Activated T-cell treated with anti-CD3 and anti-CD28 coated beads, Interleukin-2, amount 50 U/mL, for 4 hours (primary cell): ENCODE measurements around the gene KCNK16. TPM values are rescaled to one million over a fixed set of nuclear protein-coding genes. Genes with fewer than 3 reads are reported as not detected.

Experiments used
- ATAC-seq, 2 donors: fragments of 200-7000 bp; cut with Tn5 transposase; one replicate each; pipeline ENCODE4 v1.10.0; 2021
- DNase-seq: peaks from one replicate; pipeline ENCODE4 v3.0.0-alpha.2; 2020
- H3K27me3 Mint-ChIP-seq: one replicate; pipeline ENCODE4 v1.8.0; 2021; ENCODE audit warnings: low read depth, mixed read lengths
- H3K36me3 Mint-ChIP-seq: one replicate; pipeline ENCODE4 v1.8.0; 2022; ENCODE audit warnings: mixed read lengths; ENCODE audit not compliant: insufficient read depth
- H3K4me1 Mint-ChIP-seq: one replicate; pipeline ENCODE4 v1.8.0; 2021; ENCODE audit warnings: low read depth, mixed read lengths
- H3K4me3 Mint-ChIP-seq: one replicate; pipeline ENCODE4 v1.8.0; 2021; ENCODE audit warnings: mild to moderate bottlenecking, moderate library complexity, mixed read lengths
- H3K9me3 Mint-ChIP-seq: one replicate; pipeline ENCODE4 v1.8.0; 2021; ENCODE audit warnings: mixed read lengths
- total RNA-seq, 3 donors: library from RNA; stranded (reverse); gene quantifications; one replicate each; pipeline ENCODE4 v1.2.1, GENCODE V29; 2021

KCNK16 gene
- total RNA-seq, 3 donors from 2014 or later: not detected

- Mint-ChIP-seq H3K27me3 (peaks cover 4% of the 10 kb centered on the region), H3K4me1 (no peaks in the 10 kb centered on the region), H3K36me3 (no peaks in the 10 kb centered on the region), H3K4me3 (no peak overlapping the region), H3K9me3 (no peaks in the 10 kb centered on the region)
- DNase-seq (no peak), ATAC-seq (no peak)
Observed at GRCh38 chr6:39348740-39349139, 26.2 kb upstream of the KCNK16 start.

- ATAC-seq (peak in 1 of 2 donors; percentile 71), DNase-seq (peak; percentile 41)
- peaks cover 4% of the 10 kb centered on the region for H3K27me3 Mint-ChIP-seq
- no peaks in the 10 kb centered on the region for H3K36me3 Mint-ChIP-seq
- H3K4me3 Mint-ChIP-seq: no peak overlapping the region
- no peaks in the 10 kb centered on the region for H3K9me3 Mint-ChIP-seq
- H3K4me1 Mint-ChIP-seq: peaks cover 2% of the 10 kb centered on the region
Observed at GRCh38 chr6:39347906-39348585, 25.5 kb upstream of the KCNK16 start.

- H3K4me1 Mint-ChIP-seq: peaks cover 2% of the 10 kb centered on the region
- H3K4me3 Mint-ChIP-seq: no peak overlapping the region
Observed at GRCh38 chr6:39347206-39347605, 24.7 kb upstream of the KCNK16 start.

DNA sequence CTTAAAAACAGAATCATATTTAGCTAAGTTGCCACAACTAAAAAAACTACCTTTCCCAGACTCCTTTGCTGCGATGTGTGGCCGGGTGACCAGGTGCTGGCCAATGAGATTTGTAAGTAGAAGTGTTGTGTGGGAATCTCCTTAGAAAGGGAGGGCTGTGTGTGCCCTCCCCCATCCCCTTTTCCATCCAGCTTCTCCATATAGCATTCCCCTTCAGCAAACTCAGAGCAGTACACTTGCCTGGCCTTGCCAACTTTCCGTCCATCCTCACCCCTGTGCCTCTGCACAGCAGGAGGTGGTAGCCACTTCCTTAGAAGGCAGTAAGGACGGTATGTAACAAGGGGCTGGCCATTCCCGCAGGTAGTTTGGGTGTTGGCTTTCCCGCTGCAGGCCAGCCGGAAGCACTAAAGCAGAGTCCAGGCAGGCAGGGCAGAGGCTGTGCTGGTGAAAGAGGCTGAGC lies 22.3 kb upstream of the KCNK16 start:
- Mint-ChIP-seq H3K9me3 (no peaks in the 10 kb centered on the region), H3K4me1 (peaks cover 2% of the 10 kb centered on the region), H3K36me3 (no peaks in the 10 kb centered on the region), H3K27me3 (peaks cover 4% of the 10 kb centered on the region), H3K4me3 (no peak overlapping the region)
- no peak for DNase-seq
- ATAC-seq: no peak

More at GRCh38 chr6:39347206-39347605, 24.7 kb upstream of the KCNK16 start:
- H3K9me3 Mint-ChIP-seq: no peaks in the 10 kb centered on the region
- H3K36me3 Mint-ChIP-seq: no peaks in the 10 kb centered on the region
- DNase-seq: no peak
- ATAC-seq: no peak
- peaks cover 4% of the 10 kb centered on the region for H3K27me3 Mint-ChIP-seq

DNA sequence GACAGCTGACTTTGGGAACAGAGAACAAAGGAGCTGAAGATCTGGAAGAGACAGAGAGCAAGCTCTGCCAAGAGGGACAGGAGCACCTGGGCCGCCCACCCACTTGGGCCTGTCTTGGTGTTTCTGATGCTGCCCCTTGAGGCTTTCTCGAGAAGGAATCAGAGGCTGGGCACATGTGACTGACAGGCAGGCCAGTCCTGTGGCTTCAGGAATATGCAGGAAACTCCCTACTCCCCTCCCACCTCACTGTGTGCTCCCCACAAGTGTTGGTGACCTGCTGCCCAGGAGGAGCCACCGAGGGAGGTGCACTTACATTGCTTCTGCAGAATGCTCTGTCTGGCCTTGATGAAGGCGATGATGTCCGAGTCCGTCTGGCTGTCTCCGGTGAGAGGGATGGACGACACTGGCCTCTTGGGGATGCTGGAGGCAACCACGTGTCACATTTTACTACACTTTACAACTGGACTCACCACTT lies 20.9 kb upstream of the KCNK16 start:
- Mint-ChIP-seq H3K4me1 (peaks cover 3% of the 10 kb centered on the region), H3K4me3 (no peak overlapping the region), H3K36me3 (no peaks in the 10 kb centered on the region), H3K9me3 (no peaks in the 10 kb centered on the region), H3K27me3 (peaks cover 15% of the 10 kb centered on the region)
- DNase-seq (no peak), ATAC-seq (no peak)

- no peaks in the 10 kb centered on the region for H3K9me3 Mint-ChIP-seq
- H3K27me3 Mint-ChIP-seq: peaks cover 18% of the 10 kb centered on the region
- ATAC-seq: no peak
- H3K4me1 Mint-ChIP-seq: peaks cover 6% of the 10 kb centered on the region
- H3K4me3 Mint-ChIP-seq: no peak overlapping the region
- no peaks in the 10 kb centered on the region for H3K36me3 Mint-ChIP-seq
- no peak for DNase-seq
Observed at GRCh38 chr6:39342692-39343395, 20.3 kb upstream of the KCNK16 start.

DNA sequence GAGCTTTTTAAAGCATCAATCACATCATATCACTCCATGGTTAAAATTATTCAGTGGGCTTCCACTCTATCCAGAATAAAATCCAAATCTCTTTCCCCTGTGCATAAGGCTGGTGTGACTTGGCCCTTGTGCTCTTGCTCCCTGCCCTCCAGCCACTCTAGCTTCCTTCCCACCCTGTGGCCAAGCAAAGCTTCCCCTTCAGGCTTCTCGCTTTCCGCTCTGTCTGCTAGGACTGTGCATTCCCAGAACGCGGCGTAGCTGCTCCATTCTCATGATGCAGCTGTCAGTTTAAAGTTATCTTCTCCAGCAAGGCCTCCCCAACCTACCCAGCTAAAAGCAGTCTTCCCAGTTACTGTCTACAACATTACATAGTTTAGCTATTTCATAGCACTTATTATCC lies 19.4 kb upstream of the KCNK16 start:
- DNase-seq: no peak
- Mint-ChIP-seq H3K27me3 (peaks cover 19% of the 10 kb centered on the region), H3K4me3 (no peak overlapping the region), H3K9me3 (no peaks in the 10 kb centered on the region), H3K36me3 (no peaks in the 10 kb centered on the region), H3K4me1 (peaks cover 6% of the 10 kb centered on the region)
- no peak for ATAC-seq

DNA sequence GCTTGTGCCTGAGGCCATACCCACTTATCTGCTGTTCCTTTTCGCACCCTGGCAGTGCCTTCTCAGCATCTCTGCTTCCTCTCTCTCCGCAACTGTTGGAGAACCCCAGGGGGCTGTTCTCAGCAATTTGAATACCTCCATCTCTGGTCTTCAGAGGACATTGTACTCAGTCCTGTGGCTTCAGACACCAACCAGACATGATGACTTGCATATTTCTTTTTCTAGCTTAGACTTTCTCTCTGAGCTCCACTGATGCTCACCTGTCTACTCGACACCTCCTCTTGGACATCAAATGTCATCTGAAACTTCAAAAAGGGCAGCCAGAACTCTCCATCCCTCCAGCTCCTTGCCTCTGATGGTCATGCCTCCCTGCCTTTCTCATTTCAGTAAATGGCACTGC lies 18.9 kb upstream of the KCNK16 start:
- H3K4me3 Mint-ChIP-seq: no peak overlapping the region
- peaks cover 10% of the 10 kb centered on the region for H3K4me1 Mint-ChIP-seq
- peaks cover 19% of the 10 kb centered on the region for H3K27me3 Mint-ChIP-seq
- DNase-seq (no peak), ATAC-seq (no peak)
- H3K9me3 Mint-ChIP-seq: no peaks in the 10 kb centered on the region
- H3K36me3 Mint-ChIP-seq: no peaks in the 10 kb centered on the region

- ATAC-seq: no peak
Observed at GRCh38 chr6:39339868-39340550, 17.5 kb upstream of the KCNK16 start.

DNA sequence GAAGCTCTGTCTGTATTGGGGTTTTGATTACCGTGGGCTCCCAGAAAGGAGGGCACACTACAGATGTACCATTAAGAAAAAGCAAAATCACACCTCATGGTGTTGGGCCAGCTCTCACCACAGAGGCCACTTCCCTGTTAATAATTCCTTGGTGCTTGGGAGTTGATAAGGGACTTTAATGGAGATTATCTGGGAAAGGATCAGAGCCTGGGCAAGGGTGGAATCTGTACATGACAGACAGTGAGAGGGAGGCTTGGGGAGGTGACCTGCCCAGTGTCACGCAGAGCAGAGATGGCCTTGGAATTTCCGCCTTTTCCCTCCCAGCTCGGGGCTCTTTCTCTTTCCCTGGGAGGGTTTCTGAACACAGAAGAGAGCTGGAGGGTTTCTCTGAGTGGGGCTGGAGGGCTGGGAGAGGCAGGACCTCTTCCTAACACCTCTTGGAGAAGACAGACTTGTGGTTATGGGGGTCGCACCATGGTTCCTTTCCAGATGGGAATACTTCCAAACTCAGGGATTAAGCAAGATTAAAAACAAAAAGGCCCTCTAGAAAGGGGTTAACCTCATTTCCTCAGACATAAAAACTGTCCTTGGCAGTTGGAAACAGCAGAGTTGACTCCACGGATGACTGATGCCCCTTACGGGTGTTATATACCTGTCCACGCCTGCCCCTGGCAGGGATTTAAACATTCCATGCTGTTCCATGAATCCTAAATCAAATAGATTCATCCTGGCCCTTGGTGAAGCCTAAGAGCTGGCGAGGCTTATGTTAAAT lies 16.8 kb upstream of the KCNK16 start:
- ATAC-seq: no peak
- Mint-ChIP-seq H3K4me3 (no peak overlapping the region), H3K36me3 (no peaks in the 10 kb centered on the region), H3K27me3 (peaks cover 19% of the 10 kb centered on the region), H3K4me1 (peaks cover 17% of the 10 kb centered on the region), H3K9me3 (no peaks in the 10 kb centered on the region)
- no peak for DNase-seq

More at GRCh38 chr6:39339868-39340550, 17.5 kb upstream of the KCNK16 start:
- no peaks in the 10 kb centered on the region for H3K36me3 Mint-ChIP-seq
- H3K9me3 Mint-ChIP-seq: no peaks in the 10 kb centered on the region
- H3K27me3 Mint-ChIP-seq: peaks cover 19% of the 10 kb centered on the region
- no peak for DNase-seq
- H3K4me3 Mint-ChIP-seq: no peak overlapping the region
- H3K4me1 Mint-ChIP-seq: peaks cover 17% of the 10 kb centered on the region

DNA sequence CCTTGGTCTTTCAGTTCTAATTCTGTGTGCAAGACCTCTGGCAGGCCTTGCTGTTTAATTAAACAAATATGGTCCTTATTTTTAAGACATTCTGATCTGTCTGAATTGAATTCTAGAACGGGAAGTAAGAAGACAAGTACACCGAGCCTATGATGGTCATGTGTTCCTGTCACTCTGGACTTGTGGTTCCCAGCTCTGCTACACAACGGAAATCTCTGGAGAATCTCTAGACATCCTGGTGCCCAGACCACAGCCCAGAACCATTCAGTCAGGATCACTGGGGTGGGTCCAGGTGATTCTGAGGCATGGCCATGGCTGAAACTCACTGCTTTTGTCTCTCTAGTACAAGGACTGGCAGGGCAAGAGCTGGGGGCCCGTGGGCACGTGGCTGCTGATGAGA lies 15.9 kb upstream of the KCNK16 start:
- Mint-ChIP-seq H3K4me3 (no peak overlapping the region), H3K27me3 (peaks cover 19% of the 10 kb centered on the region)
- ATAC-seq: no peak

GRCh38 chr6:39335780-39336545 lies 13.5 kb upstream of the KCNK16 start:
- Mint-ChIP-seq H3K36me3 (no peaks in the 10 kb centered on the region), H3K27me3 (peaks cover 29% of the 10 kb centered on the region), H3K4me1 (peaks cover 15% of the 10 kb centered on the region), H3K4me3 (no peak overlapping the region), H3K9me3 (no peaks in the 10 kb centered on the region)
- ATAC-seq (no peak), DNase-seq (no peak)

More for the DNA sequence above, 15.9 kb upstream of the KCNK16 start:
- Mint-ChIP-seq H3K36me3 (no peaks in the 10 kb centered on the region), H3K4me1 (peaks cover 17% of the 10 kb centered on the region), H3K9me3 (no peaks in the 10 kb centered on the region)
- DNase-seq: no peak

- no peak overlapping the region for H3K4me3 Mint-ChIP-seq
- H3K4me1 Mint-ChIP-seq: peaks cover 15% of the 10 kb centered on the region
- H3K9me3 Mint-ChIP-seq: no peaks in the 10 kb centered on the region
- H3K36me3 Mint-ChIP-seq: no peaks in the 10 kb centered on the region
- DNase-seq (no peak), ATAC-seq (no peak)
- peaks cover 32% of the 10 kb centered on the region for H3K27me3 Mint-ChIP-seq
Observed at GRCh38 chr6:39333644-39334438, 11.3 kb upstream of the KCNK16 start.
